Liver (tissue), 9 donors: ENCODE data around the gene CD40. TPM values are rescaled to one million over a fixed set of nuclear protein-coding genes. Genes with fewer than 3 reads are reported as not detected.

ENCODE experiments used
- DNase-seq: peaks from one replicate; pipeline ENCODE4 v3.0.0-alpha.2; 2017; ENCODE audit warnings: low spot score
- H3K27ac ChIP-seq, 2 donors: one replicate each; pipeline ENCODE4 v1.7.0; 2013; ENCODE audit warnings: inconsistent platforms in 2 of 2, low read length in 2 of 2, control low read depth in 1 of 2, low read depth in 1 of 2, mild to moderate bottlenecking in 1 of 2
- H3K27me3 ChIP-seq, 4 donors: one replicate each; pipeline versions ENCODE4 v1.6.1 to v1.7.0; 2013; ENCODE audit warnings: low read length in 3 of 4, inconsistent platforms in 1 of 4, mild to moderate bottlenecking in 1 of 4, moderate library complexity in 1 of 4; ENCODE audit not compliant: control insufficient read depth in 4 of 4, insufficient read depth in 4 of 4
- H3K36me3 ChIP-seq, 4 donors: one replicate each; pipeline versions ENCODE4 v1.6.1 to v1.7.0; 2013; ENCODE audit warnings: low read length in 3 of 4, mild to moderate bottlenecking in 3 of 4, low read depth in 1 of 4, moderate library complexity in 1 of 4; ENCODE audit not compliant: control insufficient read depth in 4 of 4, insufficient read depth in 3 of 4
- H3K4me1 ChIP-seq, 4 donors: one replicate each; pipeline versions ENCODE4 v1.6.1 to v1.7.0; 2013; ENCODE audit warnings: low read length in 3 of 4, mild to moderate bottlenecking in 3 of 4, moderate library complexity in 1 of 4; ENCODE audit not compliant: control insufficient read depth in 4 of 4, insufficient read depth in 4 of 4
- H3K4me3 ChIP-seq, 3 donors: one replicate each; pipeline versions ENCODE4 v1.6.1 to v1.7.0; 2013; ENCODE audit warnings: low read length in 3 of 3, control low read depth in 1 of 3, low read depth in 1 of 3, mild to moderate bottlenecking in 1 of 3
- H3K9ac ChIP-seq, 2 donors: one replicate each; pipeline ENCODE4 v1.7.0; 2013; ENCODE audit warnings: low read length in 2 of 2, mild to moderate bottlenecking in 2 of 2, moderate library complexity in 2 of 2, control low read depth in 1 of 2, low read depth in 1 of 2
- H3K9me3 ChIP-seq, 4 donors: one replicate each; pipeline versions ENCODE4 v1.6.1 to v1.7.0; 2013; ENCODE audit warnings: low read length in 3 of 4; ENCODE audit not compliant: control insufficient read depth in 4 of 4
- ATF3 ChIP-seq: IDR thresholded peaks from 2 replicates; pipeline ENCODE4 v1.6.1; 2016; ENCODE audit warnings: antibody characterized with exemption
- CTCF ChIP-seq: fragments of 150-350 bp; IDR thresholded peaks from 2 replicates; pipeline ENCODE4 v1.5.1; 2017; ENCODE audit warnings: improper control_type of control experiment, low read depth, low read length; ENCODE audit not compliant: missing input control
- EGR1 ChIP-seq, 2 donors: IDR thresholded peaks; 2 replicates each; pipeline ENCODE4 v1.6.1; 2016 to 2018; ENCODE audit warnings: antibody characterized with exemption in 2 of 2, low read depth in 2 of 2
- GABPA ChIP-seq, 2 donors: IDR thresholded peaks in 1 of 2; conservative IDR thresholded peaks in 1 of 2; 2 replicates each; pipeline ENCODE4 v1.6.1; 2016; ENCODE audit warnings: antibody characterized with exemption in 2 of 2, mild to moderate bottlenecking in 1 of 2, moderate library complexity in 1 of 2
- HNF4G ChIP-seq: IDR thresholded peaks from 2 replicates; pipeline ENCODE4 v1.6.1; 2016; ENCODE audit warnings: antibody characterized with exemption
- JUND ChIP-seq, 2 donors: IDR thresholded peaks; 2 replicates each; pipeline ENCODE4 v1.6.1; 2016; ENCODE audit warnings: antibody characterized with exemption in 2 of 2
- MAX ChIP-seq: IDR thresholded peaks from 2 replicates; pipeline ENCODE4 v1.6.1; 2016; ENCODE audit warnings: antibody characterized with exemption
- NR2F2 ChIP-seq: IDR thresholded peaks from 2 replicates; pipeline ENCODE4 v1.6.1; 2016; ENCODE audit warnings: antibody characterized with exemption
- RAD21 ChIP-seq, 2 donors: IDR thresholded peaks; 2 replicates each; pipeline ENCODE4 v1.6.1; 2016; ENCODE audit warnings: antibody characterized with exemption in 2 of 2, mild to moderate bottlenecking in 2 of 2
- REST ChIP-seq: IDR thresholded peaks from 2 replicates; pipeline ENCODE4 v1.6.1; 2016; ENCODE audit warnings: antibody characterized with exemption, mild to moderate bottlenecking
- YY1 ChIP-seq: IDR thresholded peaks from 2 replicates; pipeline ENCODE4 v1.6.1; 2016; ENCODE audit warnings: antibody characterized with exemption, mild to moderate bottlenecking
- ZBTB33 ChIP-seq: IDR thresholded peaks from 2 replicates; pipeline ENCODE4 v1.6.1; 2016; ENCODE audit warnings: antibody characterized with exemption
- WGBS: extraction: QIAGEN DNeasy Blood & Tissue Kit; methylation state at CpG from one replicate; pipeline ENCODE4 v1.1.7; 2013; 5-methylcytosine and 5-hydroxymethylcytosine counted together
- polyA plus RNA-seq, 2 donors: library from polyadenylated mRNA; stranded (reverse) in 1 of 2; unstranded in 1 of 2; fragments of 200-250 nt in 1 of 2; fragments of >200 nt in 1 of 2; fragmentation: Nextera tagmentation in 1 of 2; extraction: Ambion mirVana in 1 of 2; gene quantifications; one replicate each; pipeline versions ENCODE4 v1.2.1 to v1.2.3, GENCODE V29; 2013 to 2015
- total RNA-seq, 2 donors: library from RNA; depleted of rRNA; stranded (reverse); fragments of >200 nt; gene quantifications; one replicate each; pipeline ENCODE4 v1.2.3, GENCODE V29; 2014
- donor health status: healthy.
- donor health status: healthy.
- donor health status: healthy.
- donor health status: healthy.
- donor health status: healthy.

The CD40 gene
- total and polyA plus RNA-seq, 4 donors, result 2.2 to 9.4 (median 6.0) TPM

GRCh38 chr20:46137816-46138215 is 19.7 kb downstream of the CD40 start (continued):
- no peak for TF ChIP-seq REST

- Histone ChIP-seq H3K36me3 (no peaks in the 10 kb centered on the region), H3K27ac (no peak overlapping the region), H3K4me1 (no peaks in the 10 kb centered on the region), H3K9ac (no peak overlapping the region), H3K4me3 (no peak overlapping the region), H3K9me3 (no peaks in the 10 kb centered on the region), H3K27me3 (peaks cover 0 to 2% (median 0%) of the 10 kb centered on the region in 4 donors)
- TF ChIP-seq HNF4G, result no peak
- no peak for TF ChIP-seq GABPA (IDR thresholded peaks at IDR 0.05 in 1 of 2, conservative IDR thresholded peaks at IDR 0.05 in 1 of 2)
- TF ChIP-seq ATF3, result no peak
- DNase-seq, result no peak
- WGBS, result 40% methylated on average over 8 of the region's 8 CpGs
Observed at GRCh38 chr20:46139266-46139889, 21.3 kb downstream of the CD40 start.

GRCh38 chr20:46139908-46140482 is 21.9 kb downstream of the CD40 start:
- no peak overlapping the region for H3K4me3 ChIP-seq
- H3K9ac ChIP-seq, result no peak overlapping the region
- no peak overlapping the region for H3K27ac ChIP-seq
- H3K4me1 ChIP-seq, result no peaks in the 10 kb centered on the region
- H3K9me3 ChIP-seq, result no peaks in the 10 kb centered on the region
- no peak for DNase-seq
- TF ChIP-seq NR2F2, result no peak
- TF ChIP-seq ATF3, result no peak
- no peak for TF ChIP-seq RAD21 (IDR thresholded peaks at IDR 0.05)
- no peak for TF ChIP-seq ZBTB33
- no peak for TF ChIP-seq YY1
- TF ChIP-seq REST, result no peak
- no peak for TF ChIP-seq JUND (IDR thresholded peaks at IDR 0.05)
- no peak for TF ChIP-seq EGR1 (IDR thresholded peaks at IDR 0.05; ENCODE audit: low read depth in 2 of 2)
- TF ChIP-seq CTCF, result no peak
- TF ChIP-seq MAX, result no peak
- peaks cover 0 to 2% (median 0%) of the 10 kb centered on the region in 4 donors for H3K27me3 ChIP-seq
- WGBS, result 44% methylated on average over 5 of the region's 5 CpGs
- no peaks in the 10 kb centered on the region for H3K36me3 ChIP-seq
